GM19351 (cell line): ENCODE data around the gene TPRG1.

Experiments
- ATAC-seq: cut with Tn5 transposase; IDR thresholded peaks from one replicate; pipeline ENCODE4 v1.9.1; 2021; ENCODE audit warnings: mild to moderate bottlenecking, moderate library complexity; ENCODE audit not compliant: unreplicated experiment

Gene TPRG1, protein sequence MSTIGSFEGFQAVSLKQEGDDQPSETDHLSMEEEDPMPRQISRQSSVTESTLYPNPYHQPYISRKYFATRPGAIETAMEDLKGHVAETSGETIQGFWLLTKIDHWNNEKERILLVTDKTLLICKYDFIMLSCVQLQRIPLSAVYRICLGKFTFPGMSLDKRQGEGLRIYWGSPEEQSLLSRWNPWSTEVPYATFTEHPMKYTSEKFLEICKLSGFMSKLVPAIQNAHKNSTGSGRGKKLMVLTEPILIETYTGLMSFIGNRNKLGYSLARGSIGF

GRCh38 chr3:189171707-189172106, at the start of gene TPRG1:
TPRG1 (plus strand) TSS chr3:189171971; CDS start chr3:189207385, 35,414 bp downstream.
- ATAC-seq = no peak

- no peak for ATAC-seq
Measured at GRCh38 chr3:189122110-189122509, 49.7 kb upstream of the TPRG1 start.

GRCh38 chr3:189122526-189123205, 49.1 kb upstream of the TPRG1 start:
- no peak for ATAC-seq

- no peak for ATAC-seq
Measured at GRCh38 chr3:189123595-189124387, 48.0 kb upstream of the TPRG1 start.

DNA sequence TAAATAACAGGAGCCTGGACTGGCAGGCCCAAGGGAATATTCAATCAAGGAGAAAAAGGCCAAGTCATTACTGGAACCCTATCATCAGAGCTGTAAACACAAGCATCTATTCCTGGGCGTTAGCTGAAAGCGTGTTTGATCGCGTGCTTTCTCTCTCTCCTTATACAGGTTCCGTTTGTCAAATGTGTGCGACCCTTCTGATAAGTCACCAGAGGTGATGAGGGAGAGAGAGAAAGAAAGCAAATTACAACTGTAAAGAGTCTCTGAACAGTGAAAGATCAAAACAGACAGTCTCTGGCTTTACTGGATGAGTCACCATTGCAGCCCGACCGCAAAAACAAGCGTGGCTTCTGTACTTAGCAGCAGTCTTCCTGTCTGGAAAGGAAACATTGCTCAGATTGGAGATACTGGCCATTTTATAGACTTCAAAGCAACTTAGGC, 39.5 kb upstream of the TPRG1 start:
- ATAC-seq = peak; percentile 92

DNA sequence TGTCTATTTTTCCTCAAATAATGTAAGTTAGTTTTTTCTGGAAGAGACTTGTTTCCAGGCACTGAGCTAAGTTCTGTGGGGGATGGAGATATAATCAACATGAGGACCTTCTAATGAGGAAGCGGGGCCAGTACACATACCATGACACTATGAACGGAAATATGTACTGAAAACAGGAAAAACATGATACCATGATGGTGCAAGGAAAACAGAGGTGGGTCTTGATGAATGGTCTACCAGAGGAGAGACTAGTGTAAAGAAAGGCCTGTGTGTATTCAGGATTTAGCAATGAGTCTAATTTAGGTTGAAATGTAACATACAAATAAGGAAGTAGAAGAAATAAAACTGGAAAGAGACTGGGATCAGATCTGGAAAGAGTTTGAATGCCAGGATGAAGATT, 38.9 kb upstream of the TPRG1 start:
- ATAC-seq = no peak

- no peak for ATAC-seq
Measured at GRCh38 chr3:189133768-189134167, 38.0 kb upstream of the TPRG1 start.

DNA sequence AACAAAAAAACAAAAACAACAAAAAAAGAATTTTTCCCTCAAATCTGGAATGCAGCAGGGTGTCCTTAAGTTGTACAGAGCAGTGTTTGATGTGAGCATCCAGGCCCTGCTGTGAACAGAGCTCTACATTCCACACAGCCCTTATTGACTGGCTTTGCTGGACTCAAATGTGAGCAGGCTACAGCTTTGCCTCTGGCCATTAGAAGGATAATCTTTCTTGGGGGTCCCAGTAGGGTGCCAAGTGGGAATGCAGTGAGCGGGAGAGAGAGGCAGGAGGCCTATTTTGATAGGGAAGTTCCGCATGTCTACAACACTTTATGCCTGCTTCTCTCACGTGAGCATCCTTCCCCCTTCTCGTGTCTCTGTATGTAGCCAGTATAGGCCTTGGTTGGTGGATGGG, 34.4 kb upstream of the TPRG1 start:
- no peak for ATAC-seq

GRCh38 chr3:189138901-189139610, 32.7 kb upstream of the TPRG1 start:
- ATAC-seq = no peak

DNA sequence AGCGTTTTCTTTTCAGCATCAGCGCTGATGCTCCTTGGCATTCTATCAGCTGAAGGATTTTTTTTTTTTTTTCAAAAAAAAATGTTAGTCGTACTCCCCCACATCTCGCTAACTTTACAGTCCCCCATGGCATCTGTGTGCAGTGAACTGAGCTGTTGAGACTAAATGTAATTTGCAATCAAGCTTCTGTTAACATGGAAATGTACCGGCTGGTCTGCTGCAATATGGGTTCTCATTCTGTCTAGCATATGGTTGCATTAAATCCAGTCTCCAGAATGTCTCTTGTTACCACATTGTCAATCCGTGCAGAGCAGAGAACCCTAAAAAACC, 32.2 kb upstream of the TPRG1 start:
- ATAC-seq = no peak

- no peak for ATAC-seq
Measured at GRCh38 chr3:189142527-189142926, 29.2 kb upstream of the TPRG1 start.

GRCh38 chr3:189143321-189143720, 28.4 kb upstream of the TPRG1 start:
- no peak for ATAC-seq

DNA sequence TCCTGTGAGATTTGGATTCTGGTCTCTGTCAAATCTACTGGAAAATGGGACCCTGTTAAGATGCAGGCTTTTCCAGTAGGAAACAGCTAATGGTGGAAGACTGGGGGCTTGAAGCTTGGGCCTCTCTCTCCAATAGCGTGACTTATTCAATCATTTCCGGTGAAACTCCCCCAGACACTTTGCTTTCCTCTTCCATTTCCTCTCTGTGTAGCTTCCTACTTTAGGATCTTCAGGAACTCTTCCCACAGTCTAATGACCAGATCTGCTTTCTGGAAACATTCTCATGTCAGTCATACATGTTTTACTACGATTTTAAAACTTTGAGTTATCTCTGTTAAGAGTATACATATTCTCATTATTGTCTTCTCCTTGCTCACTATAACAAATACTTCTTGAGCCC, 28.0 kb upstream of the TPRG1 start:
- ATAC-seq = no peak

DNA sequence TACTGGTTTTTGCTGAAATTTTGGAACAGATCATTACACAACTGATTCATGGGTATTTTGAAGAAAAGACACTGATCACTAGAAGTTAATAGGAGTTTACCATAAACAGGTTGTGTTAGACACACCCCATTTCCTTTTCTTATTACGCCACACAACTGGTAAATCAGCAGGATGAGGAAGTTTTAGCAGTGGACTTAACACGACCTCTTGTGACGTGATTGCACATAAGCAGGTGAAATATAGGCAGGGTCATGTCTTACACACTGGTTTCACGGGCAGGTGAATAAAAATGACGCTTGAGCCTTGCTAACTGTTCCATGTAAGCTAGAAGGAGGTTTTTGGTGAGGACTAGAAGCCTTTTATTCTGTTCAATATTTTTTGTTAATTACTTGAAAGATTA, 27.1 kb upstream of the TPRG1 start:
- ATAC-seq = no peak

DNA sequence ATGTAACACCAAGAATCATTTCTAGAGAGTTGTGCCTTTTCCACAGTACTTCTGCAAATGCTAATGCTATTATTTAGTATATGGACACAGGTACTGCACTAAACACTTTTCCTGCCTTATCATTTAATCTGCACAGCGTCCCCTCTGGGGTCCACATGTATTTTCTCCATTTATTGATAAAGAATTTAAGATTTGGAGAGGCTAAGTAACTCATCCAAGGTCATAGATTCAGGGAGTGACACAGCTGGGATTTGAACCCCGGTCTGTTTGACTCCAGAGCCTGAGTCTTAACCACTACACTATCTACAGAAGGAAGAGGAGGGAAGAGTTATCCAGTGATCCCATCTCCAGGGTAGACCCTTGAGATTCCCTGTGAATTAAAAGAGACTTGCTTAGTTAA, 24.9 kb upstream of the TPRG1 start:
- no peak for ATAC-seq

- ATAC-seq = peak; percentile 93
Measured at GRCh38 chr3:189148081-189148507, 23.7 kb upstream of the TPRG1 start.

- ATAC-seq = no peak
Measured at GRCh38 chr3:189149203-189149602, 22.6 kb upstream of the TPRG1 start.

- no peak for ATAC-seq
Measured at GRCh38 chr3:189157232-189158007, 14.4 kb upstream of the TPRG1 start.

DNA sequence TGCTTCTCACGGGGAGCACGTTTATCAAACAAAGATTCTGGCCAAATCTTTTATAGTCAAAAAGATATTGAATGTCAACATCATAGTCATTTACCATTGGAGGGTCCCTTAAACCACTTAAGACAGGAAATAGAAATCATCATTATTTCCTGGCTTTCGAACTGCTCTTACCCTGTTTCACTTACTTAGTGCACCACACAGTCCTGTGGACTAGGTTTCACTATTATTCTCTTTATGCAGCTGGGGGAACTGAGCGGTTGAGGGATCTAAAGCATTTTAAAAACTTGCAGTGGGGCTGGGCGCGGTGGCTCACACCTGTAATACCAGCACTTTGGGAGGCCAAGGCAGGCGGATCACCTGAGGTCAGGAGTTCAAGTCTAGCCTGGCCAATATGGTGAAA, 13.7 kb upstream of the TPRG1 start:
- no peak for ATAC-seq

DNA sequence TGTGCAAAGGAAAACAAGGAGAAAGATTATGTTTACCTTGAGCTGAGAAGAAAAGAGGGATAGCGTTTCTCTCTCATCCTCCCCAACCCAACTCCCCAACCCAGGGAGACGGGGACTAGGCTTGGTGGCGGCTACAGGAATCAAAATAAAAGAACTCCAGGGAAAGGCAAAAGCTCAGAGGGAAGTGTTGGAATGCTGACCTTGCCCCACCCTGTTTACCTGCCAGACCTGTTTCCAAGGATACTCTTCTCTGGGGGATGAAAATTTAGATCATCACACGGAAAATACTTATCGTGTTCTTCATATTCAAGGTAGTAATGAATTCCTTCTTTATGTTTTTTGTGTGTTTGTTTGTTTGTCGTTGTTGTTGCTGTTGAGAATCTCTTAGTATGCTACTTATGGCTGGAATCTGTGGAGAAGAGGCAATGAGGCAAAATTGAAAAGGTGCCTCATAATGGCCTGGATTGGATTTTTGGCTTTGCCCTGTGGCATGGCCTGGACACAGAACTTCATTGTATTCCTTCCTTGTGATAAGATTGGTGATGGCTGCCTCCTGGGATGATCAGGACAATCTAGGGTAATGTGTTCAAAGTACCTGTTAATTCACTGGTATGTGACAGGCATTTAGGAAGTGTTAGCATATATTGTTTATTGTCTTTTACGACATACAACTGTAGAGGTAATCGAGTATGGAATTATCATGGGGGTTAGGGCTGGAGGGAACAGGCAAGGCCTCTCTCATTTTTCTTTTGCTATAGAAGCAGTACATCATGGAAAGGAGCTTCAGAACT, 11.1 kb upstream of the TPRG1 start:
- ATAC-seq = no peak
